ENCODE results near the gene PLK3. TPM values are rescaled to one million over a fixed set of nuclear protein-coding genes. Genes with fewer than 3 reads are reported as not detected.

PLK3 gene
- total RNA-seq, 1 experiment from 2014 or later, result 56.1 TPM

- no TSS peak for BruUV-seq (replicated peaks)
- H3K4me3 ChIP-seq (replicated peaks in 1 of 2; ENCODE audit: low read depth in 1 of 2, low read length in 2 of 2), result no peak overlapping the region
- no peak for ATAC-seq
- H3K79me2 ChIP-seq (ENCODE audit: insufficient read depth, low read length), result no peaks in the 10 kb centered on the region
- RAD21 ChIA-PET (ENCODE audit: low non-redundant PET in 1 of 2, low total read pairs in 2 of 2, uncharacterized antibody in 2 of 2, unreplicated experiment in 2 of 2), result no interaction called here
- no peaks in the 10 kb centered on the region for H3K36me3 ChIP-seq (ENCODE audit: control insufficient read depth in 1 of 2, insufficient read depth in 2 of 2, low read length in 2 of 2)
- intact Hi-C loops (cut with micrococcal nuclease), result no loop called here
- H3K27ac ChIP-seq (ENCODE audit: low read depth, low read length), result no peak overlapping the region
- CTCF ChIA-PET, result interaction anchor here (1.2 kb wide), 1 partner anchor 14 kb away, joined by 4 read pairs; no protein-coding TSS in a partner anchor
- no peak overlapping the region for H3K9ac ChIP-seq (ENCODE audit: low read length)
- H3K9me3 ChIP-seq (ENCODE audit: control insufficient read depth in 1 of 2, insufficient read depth in 1 of 2, low read depth in 1 of 2, low read length in 2 of 2), result no peaks in the 10 kb centered on the region
- POLR2A ChIA-PET, result interaction anchor here (0.6 to 9.1 kb wide), 8 partner anchors 14 to 481 kb away, joined by 3 to 200 read pairs (median 5); partner anchors contain the start of genes BEST4, BTBD19, DYNLT4 and PLK3
- H3K27me3 ChIP-seq (ENCODE audit: insufficient read depth, low read length), result no peaks in the 10 kb centered on the region
- no peak overlapping the region for H3K4me2 ChIP-seq (ENCODE audit: low read length)
- TF ChIP-seq ZBTB33 (IDR thresholded peaks at IDR 0.05; ENCODE audit: extremely low read depth, insufficient replicate concordance, low read length), result no peak
- TF ChIP-seq CEBPB (IDR thresholded peaks at IDR 0.05; ENCODE audit: low read depth), result no peak
- TF ChIP-seq EGR1 (IDR thresholded peaks at IDR 0.05; ENCODE audit: low read depth), result no peak
- no peak for TF ChIP-seq SP1 (IDR thresholded peaks at IDR 0.05; ENCODE audit: low read depth)
- no peak for TF ChIP-seq ZNF274 (IDR thresholded peaks at IDR 0.05; ENCODE audit: low read depth, low read length)
- no peak overlapping the region for H2AFZ ChIP-seq (ENCODE audit: low read depth, low read length, poor library complexity, severe bottlenecking)
- no peaks in the 10 kb centered on the region for H3K9me2 ChIP-seq (ENCODE audit: insufficient read depth)
- no peaks in the 10 kb centered on the region for H4K20me1 ChIP-seq (ENCODE audit: insufficient read depth)
- peaks cover 11 to 33% of the 10 kb centered on the region in 2 experiments for H3K4me1 ChIP-seq (ENCODE audit: control insufficient read depth in 1 of 2, insufficient read depth in 2 of 2, low read length in 2 of 2)
- DNase-seq (ENCODE audit: low read depth, low spot score), result no peak
Observed at GRCh38 chr1:44822131-44822701, 22.0 kb downstream of the PLK3 start.

- CTCF ChIA-PET, result no interaction called here
- TF ChIP-seq ZBTB33 (IDR thresholded peaks at IDR 0.05; ENCODE audit: extremely low read depth, insufficient replicate concordance, low read length) (no peak), ATF3 (IDR thresholded peaks at IDR 0.05) (no peak), SP1 (IDR thresholded peaks at IDR 0.05; ENCODE audit: low read depth) (no peak), POLR2A (IDR thresholded peaks at IDR 0.05; ENCODE audit: borderline replicate concordance, extremely low read depth, insufficient read depth, insufficient read length) (no peak), FOSL1 (IDR thresholded peaks at IDR 0.05; ENCODE audit: low read depth) (no peak), MAX (IDR thresholded peaks at IDR 0.05) (no peak), EZH2 (IDR thresholded peaks at IDR 0.05) (no peak), JUND (IDR thresholded peaks at IDR 0.05) (no peak), EZH2phosphoT487 (IDR thresholded peaks at IDR 0.05; ENCODE audit: borderline replicate concordance) (no peak), SRF (IDR thresholded peaks at IDR 0.05; ENCODE audit: low read depth) (no peak)
Observed at GRCh38 chr1:44822981-44823451, 22.8 kb downstream of the PLK3 start.

More at GRCh38 chr1:44822981-44823451, 22.8 kb downstream of the PLK3 start:
- H3K36me3 ChIP-seq (ENCODE audit: control insufficient read depth in 1 of 2, insufficient read depth in 2 of 2, low read length in 2 of 2), result no peaks in the 10 kb centered on the region
- H3K4me3 ChIP-seq (replicated peaks in 1 of 2; ENCODE audit: low read depth in 1 of 2, low read length in 2 of 2), result no peak overlapping the region
- ATAC-seq, result no peak
- no peaks in the 10 kb centered on the region for H4K20me1 ChIP-seq (ENCODE audit: insufficient read depth)
- POLR2A ChIA-PET, result interaction anchor here (0.6 to 9.1 kb wide), 5 partner anchors 15 to 480 kb away, joined by 3 to 200 read pairs (median 4); partner anchors contain the start of genes BTBD19, DYNLT4 and UROD
- no peak overlapping the region for H2AFZ ChIP-seq (ENCODE audit: low read depth, low read length, poor library complexity, severe bottlenecking)
- H3K27me3 ChIP-seq (ENCODE audit: insufficient read depth, low read length), result no peaks in the 10 kb centered on the region
- RAD21 ChIA-PET (ENCODE audit: low non-redundant PET in 1 of 2, low total read pairs in 2 of 2, uncharacterized antibody in 2 of 2, unreplicated experiment in 2 of 2), result no interaction called here
- intact Hi-C loops (cut with micrococcal nuclease), result no loop called here
- no peak for DNase-seq (ENCODE audit: low read depth, low spot score)
- no peaks in the 10 kb centered on the region for H3K79me2 ChIP-seq (ENCODE audit: insufficient read depth, low read length)
- no peaks in the 10 kb centered on the region for H3K9me3 ChIP-seq (ENCODE audit: control insufficient read depth in 1 of 2, insufficient read depth in 1 of 2, low read depth in 1 of 2, low read length in 2 of 2)
- no TSS peak for BruUV-seq (replicated peaks)
- no peaks in the 10 kb centered on the region for H3K9me2 ChIP-seq (ENCODE audit: insufficient read depth)
- peaks cover 10 to 26% of the 10 kb centered on the region in 2 experiments for H3K4me1 ChIP-seq (ENCODE audit: control insufficient read depth in 1 of 2, insufficient read depth in 2 of 2, low read length in 2 of 2)
- no peak overlapping the region for H3K27ac ChIP-seq (ENCODE audit: low read depth, low read length)
- H3K4me2 ChIP-seq (ENCODE audit: low read length), result no peak overlapping the region
- H3K9ac ChIP-seq (ENCODE audit: low read length), result no peak overlapping the region
